ENCODE results near the gene KRTAP19-3.

DNA sequence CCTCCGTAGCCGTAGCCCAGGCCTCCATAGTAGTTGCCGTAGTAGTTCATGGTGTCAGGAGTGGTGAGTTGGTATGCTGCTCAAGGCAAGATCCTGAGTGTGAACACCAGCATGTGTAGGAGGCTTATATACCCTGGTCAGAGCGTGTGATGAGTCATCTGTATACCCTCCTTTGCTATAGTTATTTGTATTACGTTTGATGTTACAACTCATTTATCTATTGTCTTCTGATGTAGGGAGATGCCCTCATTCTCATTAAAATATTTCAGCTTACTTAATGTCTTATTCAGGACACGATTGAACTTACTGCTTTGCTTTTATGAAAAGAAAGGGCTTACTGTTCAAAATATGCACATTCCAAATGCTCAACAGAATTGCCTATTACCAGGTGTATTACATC, 10.2 kb upstream of the KRTAP19-3 start, which contains the start of gene KRTAP19-5:
- TF ChIP-seq, protein P1, sequence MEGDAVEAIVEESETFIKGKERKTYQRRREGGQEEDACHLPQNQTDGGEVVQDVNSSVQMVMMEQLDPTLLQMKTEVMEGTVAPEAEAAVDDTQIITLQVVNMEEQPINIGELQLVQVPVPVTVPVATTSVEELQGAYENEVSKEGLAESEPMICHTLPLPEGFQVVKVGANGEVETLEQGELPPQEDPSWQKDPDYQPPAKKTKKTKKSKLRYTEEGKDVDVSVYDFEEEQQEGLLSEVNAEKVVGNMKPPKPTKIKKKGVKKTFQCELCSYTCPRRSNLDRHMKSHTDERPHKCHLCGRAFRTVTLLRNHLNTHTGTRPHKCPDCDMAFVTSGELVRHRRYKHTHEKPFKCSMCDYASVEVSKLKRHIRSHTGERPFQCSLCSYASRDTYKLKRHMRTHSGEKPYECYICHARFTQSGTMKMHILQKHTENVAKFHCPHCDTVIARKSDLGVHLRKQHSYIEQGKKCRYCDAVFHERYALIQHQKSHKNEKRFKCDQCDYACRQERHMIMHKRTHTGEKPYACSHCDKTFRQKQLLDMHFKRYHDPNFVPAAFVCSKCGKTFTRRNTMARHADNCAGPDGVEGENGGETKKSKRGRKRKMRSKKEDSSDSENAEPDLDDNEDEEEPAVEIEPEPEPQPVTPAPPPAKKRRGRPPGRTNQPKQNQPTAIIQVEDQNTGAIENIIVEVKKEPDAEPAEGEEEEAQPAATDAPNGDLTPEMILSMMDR (conservative IDR thresholded peaks at IDR 0.05; ENCODE audit: low read length): no peak
- no peak for TF ChIP-seq EZH2phosphoT487 (IDR thresholded peaks at IDR 0.05; ENCODE audit: borderline replicate concordance, low read depth, low read length)

All from OCI-LY7 (cell line).